Vagina (tissue), 2 donors: Measurements from ENCODE around the gene IAPP. TPM values are rescaled to one million over a fixed set of nuclear protein-coding genes. Genes with fewer than 3 reads are reported as not detected.

Experiments
- DNase-seq, 2 donors: peaks; one replicate each; pipeline ENCODE4 v3.0.0-alpha.2; 2017; ENCODE audit errors: extremely low spot score in 2 of 2
- H3K27ac ChIP-seq: fragments of 200-600 bp; sonication (generic); one replicate; pipeline ENCODE4 v1.5.1; 2019
- H3K27me3 ChIP-seq: fragments of 200-600 bp; sonication (generic); one replicate; pipeline ENCODE4 v1.5.1; 2019
- H3K36me3 ChIP-seq, 2 donors: fragments of 200-600 bp; sonication (generic); one replicate each; pipeline ENCODE4 v1.5.1; 2017 to 2019
- H3K4me1 ChIP-seq: fragments of 200-600 bp; sonication (generic); one replicate; pipeline ENCODE4 v1.5.1; 2019
- H3K4me3 ChIP-seq, 2 donors: fragments of 200-600 bp; sonication (generic); 1 replicate in 1 of 2; 2 replicates in 1 of 2; pipeline ENCODE4 v1.5.1; 2016 to 2019
- H3K9me3 ChIP-seq: fragments of 200-600 bp; sonication (generic); one replicate; pipeline ENCODE4 v1.5.1; 2019
- CTCF ChIP-seq, 3 experiments: fragments of 450-650 bp in 2 of 3; fragments of 200-600 bp in 1 of 3; sonication (generic) in 1 of 3; IDR thresholded peaks; one replicate each; pipeline ENCODE4 v1.5.1; 2017 to 2019; ENCODE audit warnings: antibody characterized with exemption in 3 of 3, mild to moderate bottlenecking in 2 of 3, moderate library complexity in 2 of 3
- POLR2A ChIP-seq, 2 donors: fragments of 450-650 bp; IDR thresholded peaks; one replicate each; pipeline ENCODE4 v1.6.1; 2017; ENCODE audit warnings: antibody characterized with exemption in 2 of 2, mild to moderate bottlenecking in 2 of 2, moderate library complexity in 2 of 2
- POLR2AphosphoS5 ChIP-seq, 2 donors: sonication (generic); formaldehyde crosslinking; IDR thresholded peaks; one replicate each; pipeline ENCODE4 v1.9.0; 2017; ENCODE audit warnings: antibody characterized with exemption in 2 of 2, mild to moderate bottlenecking in 2 of 2, low read depth in 1 of 2; ENCODE audit not compliant: insufficient read depth in 1 of 2
- intact Hi-C: fragments of 100-400 bp; cut with DNase I; formaldehyde crosslinking; loops from one replicate; pipeline ENCODE4 v1.15.1; 2023
- total RNA-seq: library from RNA; depleted of rRNA; stranded (reverse); fragments of >200 nt; gene quantifications from one replicate; pipeline ENCODE4 v1.2.3, GENCODE V29; 2016

IAPP gene
- total RNA-seq: not detected

GRCh38 chr12:21372602-21373001 is at the start of gene IAPP:
IAPP (plus strand) TSS chr12:21372902; CDS start chr12:21373352, 450 bp downstream.
- H3K4me1 ChIP-seq: no peaks in the 10 kb centered on the region
- no peak within 1 kb of the TSS for H3K4me3 ChIP-seq
- no peak for DNase-seq
- H3K27me3 ChIP-seq: no peaks in the 10 kb centered on the region
- no peaks in the 10 kb centered on the region for H3K9me3 ChIP-seq
- H3K27ac ChIP-seq: no peak within 1 kb of the TSS
- intact Hi-C loops: no loop called here
- H3K36me3 ChIP-seq: no peaks in the 10 kb centered on the region
- no peak for TF ChIP-seq POLR2AphosphoS5 (IDR thresholded peaks at IDR 0.05; ENCODE audit: insufficient read depth in 1 of 2, low read depth in 1 of 2)
- TF ChIP-seq POLR2A (IDR thresholded peaks at IDR 0.05): no peak
- no peak for TF ChIP-seq CTCF (IDR thresholded peaks at IDR 0.05)

DNA sequence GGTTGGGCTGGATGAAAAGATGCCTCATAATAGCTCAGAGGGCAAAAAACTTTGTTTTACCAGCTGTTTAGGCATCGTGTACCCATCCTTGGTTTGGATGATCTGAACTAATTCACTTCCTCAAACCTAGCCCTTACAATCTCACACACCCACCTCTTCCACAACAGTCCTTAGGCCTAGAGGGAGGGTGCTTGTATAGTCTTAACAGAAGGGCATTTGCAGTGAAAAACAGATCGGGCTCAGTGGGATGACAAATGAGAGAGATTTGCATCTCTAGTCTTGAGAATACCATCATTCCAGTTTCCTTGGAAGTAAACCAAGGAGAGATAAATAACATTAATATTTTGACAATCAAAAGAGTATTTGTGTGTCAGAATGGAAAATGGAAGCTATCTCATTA is 49.0 kb upstream of the IAPP start:
- H3K4me1 ChIP-seq: no peaks in the 10 kb centered on the region
- no peaks in the 10 kb centered on the region for H3K27me3 ChIP-seq
- no peaks in the 10 kb centered on the region for H3K9me3 ChIP-seq
- H3K36me3 ChIP-seq: no peaks in the 10 kb centered on the region
- H3K4me3 ChIP-seq: no peak overlapping the region
- H3K27ac ChIP-seq: no peak overlapping the region
- DNase-seq: no peak
- intact Hi-C loops: no loop called here
- TF ChIP-seq POLR2AphosphoS5 (IDR thresholded peaks at IDR 0.05; ENCODE audit: insufficient read depth in 1 of 2, low read depth in 1 of 2) (no peak), POLR2A (IDR thresholded peaks at IDR 0.05) (no peak), CTCF (IDR thresholded peaks at IDR 0.05) (no peak)

DNA sequence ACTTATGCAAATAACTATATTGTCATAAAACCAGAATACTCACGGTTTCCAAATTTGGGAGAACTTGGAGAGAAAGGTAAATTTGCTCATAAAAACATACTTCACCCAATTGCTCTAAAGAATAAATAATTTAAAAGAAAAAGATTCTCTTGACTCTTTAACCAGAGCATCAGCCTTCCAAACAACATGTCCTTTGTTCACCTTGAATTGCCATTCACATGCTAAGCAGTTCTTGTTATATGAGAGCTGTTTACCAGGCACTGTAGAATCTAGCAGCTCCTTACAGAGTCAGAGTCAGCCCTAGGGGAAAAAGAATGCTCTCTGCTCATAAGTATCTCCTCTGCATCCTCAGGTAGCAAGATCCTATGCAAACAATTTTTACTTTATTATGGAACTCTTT is 48.2 kb upstream of the IAPP start:
- Histone ChIP-seq H3K9me3 (no peaks in the 10 kb centered on the region), H3K4me1 (no peaks in the 10 kb centered on the region), H3K36me3 (no peaks in the 10 kb centered on the region), H3K27me3 (no peaks in the 10 kb centered on the region), H3K4me3 (no peak overlapping the region), H3K27ac (no peak overlapping the region)
- intact Hi-C loops: no loop called here
- no peak for DNase-seq
- TF ChIP-seq CTCF (IDR thresholded peaks at IDR 0.05) (no peak), POLR2AphosphoS5 (IDR thresholded peaks at IDR 0.05; ENCODE audit: insufficient read depth in 1 of 2, low read depth in 1 of 2) (no peak), POLR2A (IDR thresholded peaks at IDR 0.05) (no peak)

GRCh38 chr12:21328578-21328977 is 44.1 kb upstream of the IAPP start:
- Histone ChIP-seq H3K27ac (no peak overlapping the region), H3K27me3 (no peaks in the 10 kb centered on the region), H3K36me3 (no peaks in the 10 kb centered on the region), H3K4me1 (no peaks in the 10 kb centered on the region), H3K9me3 (no peaks in the 10 kb centered on the region), H3K4me3 (no peak overlapping the region)
- TF ChIP-seq POLR2A (IDR thresholded peaks at IDR 0.05): no peak
- TF ChIP-seq CTCF (IDR thresholded peaks at IDR 0.05): no peak
- TF ChIP-seq POLR2AphosphoS5 (IDR thresholded peaks at IDR 0.05; ENCODE audit: insufficient read depth in 1 of 2, low read depth in 1 of 2): no peak
- no peak for DNase-seq
- intact Hi-C loops: no loop called here

DNA sequence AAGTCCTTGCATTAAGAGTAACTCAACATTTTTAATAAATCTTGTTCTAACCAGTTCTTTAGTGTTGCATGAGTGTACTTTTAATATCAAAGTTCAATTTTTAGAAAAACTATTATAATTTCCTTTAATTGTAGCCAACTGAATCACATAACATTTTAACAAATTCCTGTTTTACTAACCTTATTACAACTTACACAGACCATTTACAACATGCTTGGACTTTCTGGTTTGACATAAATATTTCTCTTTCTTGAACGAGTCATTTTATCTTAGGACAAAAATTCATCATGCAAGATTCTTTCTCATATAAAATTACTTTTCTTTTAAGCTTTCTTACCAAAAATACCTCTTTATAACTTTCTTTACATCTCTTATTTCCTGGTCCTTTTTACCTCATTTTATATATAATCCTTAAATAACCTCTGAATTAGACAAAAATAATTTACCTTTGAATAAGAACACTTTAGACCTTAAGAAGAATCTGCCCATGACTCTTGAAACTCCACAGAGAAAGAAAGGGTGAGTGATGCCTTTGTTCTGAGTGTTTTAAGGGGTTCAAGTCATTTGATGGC is 41.9 kb upstream of the IAPP start:
- Histone ChIP-seq H3K27ac (no peak overlapping the region), H3K27me3 (no peaks in the 10 kb centered on the region), H3K9me3 (no peaks in the 10 kb centered on the region), H3K4me3 (no peak overlapping the region), H3K4me1 (no peaks in the 10 kb centered on the region), H3K36me3 (no peaks in the 10 kb centered on the region)
- intact Hi-C loops: no loop called here
- no peak for DNase-seq
- TF ChIP-seq POLR2A (IDR thresholded peaks at IDR 0.05) (no peak), POLR2AphosphoS5 (IDR thresholded peaks at IDR 0.05; ENCODE audit: insufficient read depth in 1 of 2, low read depth in 1 of 2) (no peak), CTCF (IDR thresholded peaks at IDR 0.05) (no peak)
